Coronary artery (tissue), 2 donors: ENCODE measurements around the gene ASPRV1.
A peak's percentile ranks its signal among the peaks of the same experiment; 100 is the strongest.

Source experiments
- DNase-seq: peaks from one replicate; pipeline ENCODE4 v3.0.0-alpha.2; 2017; ENCODE audit warnings: low spot score
- H3K27ac ChIP-seq, 2 donors: fragments of 200-600 bp; sonication (generic); one replicate each; pipeline ENCODE4 v1.5.1; 2016 to 2019
- H3K4me3 ChIP-seq: fragments of 200-600 bp; sonication (generic); 2 replicates; pipeline ENCODE4 v1.5.1; 2016; ENCODE audit warnings: mild to moderate bottlenecking, moderate library complexity
- TF ChIP-seq, protein P1 (sequence below): fragments of 200-600 bp; sonication (generic); IDR thresholded peaks from one replicate; pipeline ENCODE4 v1.5.1; 2019; ENCODE audit warnings: antibody characterized with exemption

The ASPRV1 gene

GRCh38 chr2:69994166-69994565 lies 32.7 kb upstream of the ASPRV1 start:
- Histone ChIP-seq H3K27ac (no peak overlapping the region), H3K4me3 (no peak overlapping the region)
- TF ChIP-seq, protein P1, sequence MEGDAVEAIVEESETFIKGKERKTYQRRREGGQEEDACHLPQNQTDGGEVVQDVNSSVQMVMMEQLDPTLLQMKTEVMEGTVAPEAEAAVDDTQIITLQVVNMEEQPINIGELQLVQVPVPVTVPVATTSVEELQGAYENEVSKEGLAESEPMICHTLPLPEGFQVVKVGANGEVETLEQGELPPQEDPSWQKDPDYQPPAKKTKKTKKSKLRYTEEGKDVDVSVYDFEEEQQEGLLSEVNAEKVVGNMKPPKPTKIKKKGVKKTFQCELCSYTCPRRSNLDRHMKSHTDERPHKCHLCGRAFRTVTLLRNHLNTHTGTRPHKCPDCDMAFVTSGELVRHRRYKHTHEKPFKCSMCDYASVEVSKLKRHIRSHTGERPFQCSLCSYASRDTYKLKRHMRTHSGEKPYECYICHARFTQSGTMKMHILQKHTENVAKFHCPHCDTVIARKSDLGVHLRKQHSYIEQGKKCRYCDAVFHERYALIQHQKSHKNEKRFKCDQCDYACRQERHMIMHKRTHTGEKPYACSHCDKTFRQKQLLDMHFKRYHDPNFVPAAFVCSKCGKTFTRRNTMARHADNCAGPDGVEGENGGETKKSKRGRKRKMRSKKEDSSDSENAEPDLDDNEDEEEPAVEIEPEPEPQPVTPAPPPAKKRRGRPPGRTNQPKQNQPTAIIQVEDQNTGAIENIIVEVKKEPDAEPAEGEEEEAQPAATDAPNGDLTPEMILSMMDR: no peak
- peak; percentile 40 for DNase-seq

DNA sequence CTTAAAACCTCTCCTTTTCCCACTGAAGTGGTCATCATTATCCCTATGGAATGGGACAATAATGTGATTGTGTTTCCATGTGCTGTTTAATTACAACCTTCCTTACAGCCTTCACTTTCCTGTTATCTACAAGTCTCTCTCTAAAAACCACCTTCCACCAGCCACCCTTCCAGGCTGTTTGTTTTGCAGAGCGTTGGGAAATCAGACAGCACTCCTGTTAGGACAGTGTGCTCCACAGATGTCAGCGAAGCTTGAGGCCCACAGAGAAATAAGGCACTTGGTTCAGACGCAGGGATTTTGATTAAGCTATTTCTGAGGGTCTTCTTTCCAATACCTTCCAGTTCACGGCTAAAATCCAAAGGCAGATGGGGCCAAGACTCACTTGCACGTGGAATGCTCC lies 32.3 kb upstream of the ASPRV1 start:
- H3K27ac ChIP-seq: no peak overlapping the region
- DNase-seq: peak; percentile 11
- H3K4me3 ChIP-seq: no peak overlapping the region
- TF ChIP-seq, protein P1: no peak

GRCh38 chr2:69993048-69993565 lies 31.7 kb upstream of the ASPRV1 start:
- no peak overlapping the region for H3K4me3 ChIP-seq
- peak; percentile 66 for DNase-seq
- TF ChIP-seq, protein P1: no peak
- H3K27ac ChIP-seq: no peak overlapping the region

GRCh38 chr2:69992310-69993047 lies 31.0 kb upstream of the ASPRV1 start:
- TF ChIP-seq, protein P1: no peak
- DNase-seq: no peak
- no peak overlapping the region for H3K4me3 ChIP-seq
- H3K27ac ChIP-seq: no peak overlapping the region

DNA sequence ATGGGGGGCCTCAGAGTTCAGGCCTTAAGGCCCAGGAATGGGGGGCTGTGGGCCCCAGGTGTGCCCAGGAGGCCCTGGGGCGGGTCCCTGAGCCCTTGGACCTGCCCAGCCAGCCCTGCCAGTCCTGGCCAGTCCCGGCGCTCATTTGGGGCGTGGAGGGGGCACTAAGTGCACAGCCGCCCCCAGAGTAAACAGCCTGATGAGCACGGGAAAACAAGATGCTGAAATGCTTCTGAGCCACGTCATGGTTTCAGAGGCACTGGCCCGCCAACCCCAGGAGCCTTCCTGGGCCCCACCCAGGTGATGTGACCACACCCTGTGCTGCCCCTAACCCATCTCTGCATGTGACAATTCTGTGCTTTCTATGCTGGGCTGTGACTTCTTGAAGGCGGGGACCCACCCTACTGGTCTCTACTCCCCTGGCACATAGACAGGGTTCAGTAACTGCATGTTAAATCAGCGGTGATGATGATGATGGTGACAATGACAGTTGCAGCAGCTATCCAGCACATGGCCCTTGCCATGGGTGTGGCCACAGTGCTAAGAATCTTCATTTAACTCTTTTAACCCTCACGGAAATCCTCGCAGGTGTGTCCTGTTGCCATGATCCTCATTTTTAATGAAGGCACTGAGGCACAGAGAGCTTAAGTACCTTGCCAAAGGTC lies 28.1 kb upstream of the ASPRV1 start:
- no peak for DNase-seq
- Histone ChIP-seq H3K4me3 (no peak overlapping the region), H3K27ac (no peak overlapping the region)
- TF ChIP-seq, protein P1: no peak

DNA sequence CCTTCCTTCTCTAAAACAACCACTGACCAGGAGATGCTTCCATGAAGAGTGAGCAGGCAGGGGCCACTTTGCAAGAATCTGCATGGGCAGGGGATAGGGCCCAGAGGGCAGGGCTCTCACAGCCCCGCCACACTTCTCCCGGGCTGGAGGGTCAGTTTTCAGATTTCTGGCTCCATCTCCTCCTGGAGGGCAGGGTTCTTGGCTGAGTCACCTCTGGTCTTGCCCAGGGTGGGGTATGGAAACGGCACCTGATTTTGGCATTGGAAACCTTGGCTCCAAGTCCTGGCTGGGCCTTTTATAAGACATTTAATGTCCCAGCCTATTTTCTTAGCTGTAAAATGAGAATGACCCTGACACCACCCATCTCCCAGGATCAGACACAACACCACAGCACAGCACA lies 27.6 kb upstream of the ASPRV1 start:
- TF ChIP-seq, protein P1: no peak
- Histone ChIP-seq H3K27ac (no peak overlapping the region), H3K4me3 (no peak overlapping the region)
- DNase-seq: no peak
